Measurements from ENCODE around the gene TAMM41.

- TF ChIP-seq CEBPB (IDR thresholded peaks at IDR 0.05): no peak
- TF ChIP-seq USF1 (IDR thresholded peaks at IDR 0.05): no peak
- TF ChIP-seq EP300 (IDR thresholded peaks at IDR 0.05; ENCODE audit: borderline replicate concordance): no peak
- TF ChIP-seq RAD21 (IDR thresholded peaks at IDR 0.05; ENCODE audit: low read depth): no peak
- TF ChIP-seq TCF12 (IDR thresholded peaks at IDR 0.05; ENCODE audit: low read depth): no peak
- no peak for TF ChIP-seq TAF1 (IDR thresholded peaks at IDR 0.05; ENCODE audit: low read depth)
- no peak for TF ChIP-seq MAX (IDR thresholded peaks at IDR 0.05)
- TF ChIP-seq YY1 (IDR thresholded peaks at IDR 0.05; ENCODE audit: low read depth): no peak
- TF ChIP-seq EGR1 (IDR thresholded peaks at IDR 0.05): no peak
These were observed 88.8 kb downstream of the TAMM41 start for GRCh38 chr3:11757929-11758328.
